GM21737 (cell line): ENCODE results near the gene MAML3.
"Not testable (repeated sequence)": the region's sequence is repeated elsewhere in the genome, so short reads cannot be mapped to it uniquely, and the experiment has no call there.

Experiments
- ATAC-seq: cut with Tn5 transposase; IDR thresholded peaks from one replicate; pipeline ENCODE4 v1.9.1; 2021; ENCODE audit warnings: mild to moderate bottlenecking, moderate library complexity; ENCODE audit not compliant: unreplicated experiment

Gene MAML3

DNA sequence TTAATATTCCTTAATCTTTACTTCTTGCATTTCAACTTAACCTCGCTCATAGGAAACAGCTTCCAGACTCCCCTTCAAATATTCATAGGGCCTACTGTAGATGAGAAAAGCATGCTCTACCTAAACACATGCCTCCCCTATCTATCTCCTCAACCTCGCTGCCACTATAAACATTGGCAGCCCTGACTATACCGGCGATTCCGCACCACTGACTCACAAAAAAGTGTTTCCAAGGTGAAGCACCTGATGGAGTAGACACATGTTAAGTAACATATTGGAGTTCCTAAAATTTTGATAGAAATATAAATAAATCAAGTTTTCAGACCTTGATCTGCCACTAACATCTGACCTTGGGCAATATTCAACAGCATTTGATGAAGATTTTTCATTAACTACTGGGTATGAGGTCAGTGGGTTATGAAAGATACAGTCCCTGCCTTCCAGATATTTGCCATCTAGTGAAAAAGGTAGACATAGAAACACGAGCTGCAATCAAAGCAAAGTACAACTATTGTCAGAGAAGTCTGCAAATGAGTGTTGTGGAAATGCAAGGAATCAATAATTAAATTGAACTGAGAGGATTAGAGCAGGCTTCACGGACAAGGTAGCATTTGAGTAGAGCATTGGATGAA lies 184.2 kb downstream of the MAML3 start:
- ATAC-seq = no peak

DNA sequence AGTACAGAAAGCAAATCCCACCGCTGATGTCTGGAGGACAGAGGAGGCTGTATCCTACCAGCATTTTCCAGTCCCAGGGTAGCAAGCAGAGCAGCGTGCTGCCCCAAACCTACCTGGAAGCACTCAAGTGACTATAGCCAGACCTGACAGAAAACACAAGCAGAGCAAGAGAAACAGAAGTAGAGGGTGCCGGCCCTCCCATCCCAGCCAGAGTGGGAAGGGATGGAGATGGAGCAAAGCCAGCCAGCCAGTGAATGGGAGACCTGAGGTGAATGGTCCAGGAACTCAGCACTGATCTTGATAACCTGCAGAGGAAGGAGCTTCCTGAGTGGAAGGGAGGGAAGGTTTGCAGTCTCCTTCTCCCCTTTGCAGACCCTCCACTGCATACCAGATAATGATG lies 185.2 kb downstream of the MAML3 start:
- ATAC-seq = no peak

DNA sequence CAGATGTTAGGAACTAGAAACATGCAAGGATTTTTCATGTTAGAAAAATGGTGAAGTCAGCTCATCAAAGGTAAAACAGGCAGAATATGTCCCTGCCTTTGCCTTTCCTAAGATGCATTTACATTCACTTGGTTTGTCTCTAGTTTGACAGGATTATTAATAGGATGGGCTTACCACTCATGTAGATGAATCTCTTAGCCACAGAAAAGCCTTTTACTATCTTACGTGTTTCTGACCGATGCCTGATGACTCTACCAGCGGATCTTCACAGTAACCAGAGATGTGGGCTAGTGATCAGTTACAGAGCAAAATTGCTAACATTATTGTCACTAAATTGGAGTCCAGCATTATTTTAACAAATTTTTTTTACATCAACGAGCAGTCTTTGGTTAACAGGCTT lies 187.6 kb downstream of the MAML3 start:
- ATAC-seq = no peak

DNA sequence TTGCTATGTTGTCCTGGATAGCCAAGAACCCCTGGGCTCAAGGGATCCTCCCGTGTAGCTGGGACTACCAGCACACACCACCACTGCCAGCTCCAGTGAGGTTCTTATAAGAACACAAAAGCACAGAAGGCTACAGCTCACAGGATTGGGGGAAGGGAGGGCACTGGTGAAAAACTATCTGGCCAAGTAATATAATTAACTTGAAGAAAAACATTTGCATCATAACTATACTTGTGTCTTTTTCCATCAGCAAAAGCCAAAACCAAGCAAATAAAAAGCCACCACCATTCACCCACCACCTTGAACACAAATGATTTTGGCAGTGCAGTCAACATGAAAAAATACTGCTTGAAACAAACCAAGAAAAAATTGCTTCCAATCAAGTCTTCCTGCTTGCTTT lies 188.2 kb downstream of the MAML3 start:
- ATAC-seq = no peak

DNA sequence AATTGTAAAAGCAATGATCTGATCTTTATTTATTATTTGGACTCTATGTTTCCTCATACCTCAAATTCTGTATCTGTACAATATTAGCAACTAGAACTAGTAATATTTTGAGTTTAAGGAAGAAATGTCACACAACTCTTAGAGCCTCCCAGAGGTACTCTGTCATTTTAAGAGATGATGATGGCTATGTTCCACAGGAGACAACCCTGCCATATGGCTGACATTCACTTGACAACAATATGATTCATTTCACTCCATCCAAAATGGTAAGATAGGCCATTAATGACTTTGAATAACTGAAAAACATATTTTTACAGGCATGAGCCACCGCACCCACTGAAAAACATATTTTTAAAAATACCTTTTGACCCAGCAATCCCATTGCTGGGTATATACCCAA lies 190.3 kb downstream of the MAML3 start:
- no peak for ATAC-seq

DNA sequence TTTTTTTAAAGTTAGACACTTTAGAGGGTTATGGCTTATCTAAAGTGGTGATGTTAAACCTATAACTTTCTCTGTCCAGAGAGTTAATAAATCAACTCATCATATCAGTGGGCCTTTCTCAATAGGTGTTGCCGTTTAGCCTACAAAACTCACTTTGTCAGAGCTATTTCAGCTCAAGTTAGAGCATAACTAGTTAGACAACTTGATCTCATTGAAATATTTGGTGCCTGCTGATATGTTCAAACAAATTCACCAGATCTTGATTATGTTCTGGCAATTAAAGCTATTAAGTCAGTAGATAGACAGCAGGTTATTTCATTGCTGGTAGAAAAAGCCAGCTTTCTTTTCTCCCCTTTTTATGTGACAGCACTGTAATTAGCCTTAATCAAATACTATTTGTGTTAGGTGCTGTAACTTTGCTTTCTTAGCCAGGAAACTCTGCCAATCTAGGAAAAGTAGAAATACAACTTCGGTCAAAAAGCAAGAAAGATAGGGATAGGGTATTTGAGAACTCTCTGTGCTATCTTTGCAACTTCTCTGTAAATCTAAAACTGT lies 191.8 kb downstream of the MAML3 start:
- ATAC-seq = no peak

DNA sequence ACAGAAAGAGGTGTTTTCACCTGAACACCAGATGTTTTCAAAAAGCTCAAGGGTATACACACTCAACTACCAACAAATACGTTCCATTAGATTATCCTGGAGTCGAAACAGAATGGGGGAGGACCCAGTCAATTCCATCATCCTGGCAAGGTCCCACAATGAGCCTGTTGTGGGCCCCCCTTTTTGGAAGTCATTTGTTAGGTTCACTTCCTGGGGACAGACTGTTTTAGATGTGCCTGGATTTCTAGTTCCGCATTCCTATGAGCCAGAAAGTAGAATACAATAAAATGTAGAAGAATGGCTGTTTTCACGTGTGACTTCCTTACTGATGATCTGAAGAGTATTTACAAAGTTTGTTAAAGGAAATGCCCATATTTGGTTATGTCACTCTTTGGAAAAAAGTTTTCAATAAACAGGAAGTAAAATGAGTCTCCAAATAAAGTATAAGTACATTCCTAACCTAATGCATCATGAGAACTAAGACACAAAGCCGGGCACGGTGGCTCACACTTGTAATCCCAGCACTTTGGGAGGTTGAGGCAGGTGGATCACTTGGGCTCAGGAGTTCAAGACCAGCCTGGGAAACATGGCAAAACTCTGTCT lies 192.5 kb downstream of the MAML3 start:
- ATAC-seq = no peak

DNA sequence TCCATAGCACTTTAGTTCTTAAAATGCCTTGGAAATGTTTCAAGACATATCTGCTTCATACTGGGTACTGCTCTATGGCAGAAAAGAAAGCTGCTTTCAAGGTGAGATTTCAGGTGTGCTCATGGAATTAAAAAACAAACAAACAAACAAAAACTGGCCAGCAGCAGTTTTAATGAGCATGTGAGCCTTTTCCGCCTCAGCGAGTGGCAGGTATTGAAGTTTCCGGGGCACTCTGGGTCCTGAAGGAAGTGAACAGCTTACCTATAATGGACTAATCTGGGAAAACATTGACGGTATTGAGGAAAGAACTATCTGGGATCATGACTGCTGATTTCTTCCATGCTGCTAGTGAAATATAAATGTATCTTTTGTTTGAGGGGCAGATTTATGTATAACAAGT lies 194.6 kb downstream of the MAML3 start:
- no peak for ATAC-seq

DNA sequence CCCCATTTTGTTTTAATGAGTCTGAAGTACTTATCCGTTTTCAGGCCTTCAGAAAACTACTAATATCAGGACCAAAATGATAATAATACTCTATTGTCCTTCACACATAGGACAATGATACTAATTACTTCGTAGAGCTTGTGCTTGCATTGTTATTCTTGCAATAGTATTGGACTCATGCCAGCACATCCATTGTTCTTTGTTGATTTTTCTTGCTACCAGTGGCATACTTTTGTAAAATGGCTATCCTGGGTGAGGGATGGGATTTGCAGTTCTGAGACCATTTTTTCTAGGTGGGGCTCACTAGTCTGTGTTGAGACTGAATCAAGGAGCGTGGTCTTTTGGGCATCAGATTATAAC lies 195.3 kb downstream of the MAML3 start:
- no peak for ATAC-seq

DNA sequence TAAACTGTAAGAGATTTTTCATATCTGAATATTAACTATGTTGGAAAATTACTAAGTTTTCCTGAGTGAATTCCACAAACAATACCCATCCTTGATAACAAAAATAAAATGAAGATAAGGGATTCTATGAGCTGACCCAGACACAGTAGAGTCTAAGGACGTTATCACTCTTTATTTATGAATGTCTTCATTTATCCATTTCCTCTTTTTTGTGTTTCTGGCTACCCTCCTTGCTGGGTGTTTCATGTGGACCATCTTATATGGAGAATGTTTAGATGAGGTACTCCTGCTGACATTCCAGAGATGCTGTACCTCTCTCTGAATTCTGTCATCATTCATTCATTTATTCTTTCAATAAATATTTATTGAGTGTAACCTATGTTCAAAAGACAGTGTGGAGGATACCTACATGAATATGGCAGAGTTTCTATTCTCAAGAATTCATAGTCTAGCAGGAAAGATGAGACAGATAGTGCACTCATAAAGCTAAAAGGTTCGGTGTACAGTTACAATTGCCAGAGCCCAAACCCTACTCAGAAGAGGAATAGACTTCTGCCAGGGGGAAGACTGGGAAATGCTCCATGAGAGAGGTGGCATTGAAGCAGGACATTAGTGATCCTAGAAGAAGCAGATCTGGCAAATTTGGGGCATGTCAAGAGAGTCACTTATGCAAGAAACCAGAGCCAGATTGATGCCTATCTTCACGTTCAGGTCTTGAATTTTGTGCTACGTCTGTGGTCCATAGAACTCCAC lies 195.8 kb downstream of the MAML3 start:
- ATAC-seq = no peak

DNA sequence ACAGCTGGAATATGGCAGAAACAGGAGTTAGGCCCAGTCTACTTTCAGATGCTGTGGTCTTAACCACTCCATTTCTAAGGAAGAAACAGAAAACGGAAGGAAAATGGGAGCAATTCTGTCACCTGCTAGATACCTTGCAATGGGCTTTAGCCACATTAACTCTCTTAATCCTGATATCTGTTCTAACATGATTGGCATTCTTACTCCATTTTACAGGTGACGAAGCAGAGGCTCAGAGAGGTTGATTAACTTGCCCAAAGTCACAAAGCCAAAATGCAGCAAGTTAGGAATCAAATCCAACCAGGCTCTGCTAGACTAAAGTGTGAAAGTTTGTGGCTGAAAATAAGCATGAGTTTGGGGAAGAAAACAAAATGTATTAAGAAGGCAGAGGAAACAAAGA lies 196.9 kb downstream of the MAML3 start:
- ATAC-seq = no peak

DNA sequence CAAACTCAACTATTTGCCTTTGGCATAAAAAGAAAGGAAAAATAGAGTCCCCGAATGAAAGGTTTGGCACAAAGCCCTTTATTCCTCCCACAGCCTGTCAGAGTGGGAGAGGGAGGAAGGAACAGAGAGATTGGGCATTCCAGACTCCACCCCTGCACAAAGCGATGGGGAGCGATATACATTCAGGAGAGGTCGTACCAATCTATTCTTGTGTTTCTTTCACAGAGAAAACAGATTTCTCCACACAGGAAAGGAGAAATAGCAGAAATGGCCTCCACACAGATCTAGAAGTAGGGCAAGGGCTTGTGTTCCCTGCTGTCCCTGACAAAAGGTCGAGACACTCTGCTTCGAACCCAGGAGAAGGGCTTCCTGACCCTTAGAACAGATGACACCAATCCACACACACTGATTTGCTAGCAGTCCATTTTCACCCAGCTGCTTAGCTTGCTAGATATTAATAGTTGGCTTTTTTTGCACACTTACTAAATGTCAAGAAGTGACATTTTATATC lies 197.4 kb downstream of the MAML3 start:
- no peak for ATAC-seq

DNA sequence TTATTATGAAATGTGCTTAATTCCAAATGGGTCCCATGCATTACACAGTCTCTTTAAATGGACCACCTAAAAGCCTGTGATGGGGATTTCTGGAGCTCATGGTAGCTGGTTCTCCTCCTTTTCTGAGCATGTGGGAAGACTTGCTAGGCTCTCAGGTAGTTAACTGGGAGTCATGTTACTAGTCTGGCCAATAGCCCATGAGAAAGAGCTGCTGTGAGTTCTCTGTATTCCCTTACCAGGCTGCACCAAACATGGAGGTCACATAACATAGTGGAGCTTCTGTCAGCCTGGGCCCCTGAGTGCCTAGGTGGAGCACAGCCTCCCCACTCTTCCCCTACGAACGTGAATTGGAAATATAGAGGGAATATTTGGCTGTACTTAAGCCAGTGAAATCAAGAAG lies 198.4 kb downstream of the MAML3 start:
- ATAC-seq = no peak

DNA sequence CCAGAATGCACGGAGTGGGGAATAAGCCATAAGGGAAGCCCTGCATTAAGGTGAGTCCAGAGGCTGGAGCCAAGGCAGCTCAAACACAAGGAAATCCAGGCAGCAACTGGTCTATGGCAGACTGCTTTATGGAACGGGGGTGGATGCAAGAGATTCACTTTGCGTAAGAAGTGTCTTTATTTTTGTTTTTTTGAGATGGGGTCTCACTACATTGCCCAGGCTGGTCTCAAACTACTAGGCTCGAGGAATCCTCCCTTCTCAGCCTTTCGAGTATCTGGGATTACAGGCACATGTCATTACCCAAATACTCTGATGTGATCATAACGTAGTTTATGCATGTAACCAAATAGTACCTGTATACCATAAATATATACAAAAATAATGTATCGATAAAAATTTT lies 199.5 kb downstream of the MAML3 start:
- ATAC-seq = no peak

DNA sequence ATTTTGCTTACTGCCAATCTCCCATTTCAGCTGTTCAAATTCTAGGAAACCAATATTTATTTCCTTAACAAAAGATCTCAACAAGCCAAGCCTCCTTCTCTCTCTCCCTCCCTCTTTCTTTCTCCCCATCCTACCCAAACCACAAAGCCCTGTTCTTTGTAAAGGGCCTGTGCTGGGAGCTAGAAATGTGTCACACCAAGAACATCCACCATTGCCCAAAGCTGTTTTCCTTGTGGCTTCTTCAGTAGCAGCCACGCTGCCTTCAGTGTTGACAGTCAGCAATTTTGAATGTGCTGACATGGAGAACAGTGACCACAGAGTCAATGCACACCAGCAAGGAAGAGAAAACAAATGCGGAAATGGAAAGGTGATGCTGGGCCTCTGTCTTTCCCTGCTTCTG lies 203.0 kb downstream of the MAML3 start:
- ATAC-seq = no peak

DNA sequence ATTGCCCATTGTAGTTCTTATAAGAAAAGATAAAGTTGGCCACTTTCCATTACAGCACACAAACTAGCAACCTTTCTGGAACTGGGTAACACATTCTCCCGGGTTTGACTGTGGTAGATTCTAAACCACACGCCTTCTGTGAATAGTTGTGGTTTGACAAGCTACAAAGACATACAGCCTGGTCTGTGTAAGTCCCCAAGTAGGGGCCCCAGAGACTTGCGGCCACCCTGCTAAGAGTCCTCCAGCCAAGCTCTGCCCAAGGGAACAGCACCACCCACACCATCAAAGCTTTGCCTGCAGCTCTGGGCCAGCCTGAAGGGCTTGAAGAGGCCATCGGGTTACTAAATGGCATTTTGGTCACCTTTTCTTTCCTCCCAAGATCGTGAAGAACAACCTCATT lies 203.4 kb downstream of the MAML3 start:
- ATAC-seq = peak; percentile 88

DNA sequence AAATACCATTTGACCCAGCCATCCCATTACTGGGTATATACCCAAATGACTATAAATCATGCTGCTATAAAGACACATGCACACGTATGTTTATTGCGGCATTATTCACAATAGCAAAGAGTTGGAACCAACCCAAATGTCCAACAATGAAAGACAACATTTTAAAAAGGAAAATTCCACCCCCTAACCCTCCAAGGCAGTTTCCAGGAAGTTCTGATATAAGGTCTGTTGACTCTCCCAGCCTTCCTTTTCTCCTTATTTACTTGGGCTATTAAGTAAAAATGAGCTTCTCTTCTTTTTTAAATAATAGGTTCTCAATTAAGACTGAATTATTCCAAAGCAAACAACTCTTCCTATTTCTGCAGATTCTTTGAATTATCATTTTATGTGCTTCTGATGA lies 209.1 kb downstream of the MAML3 start:
- not testable (repeated sequence) for ATAC-seq

DNA sequence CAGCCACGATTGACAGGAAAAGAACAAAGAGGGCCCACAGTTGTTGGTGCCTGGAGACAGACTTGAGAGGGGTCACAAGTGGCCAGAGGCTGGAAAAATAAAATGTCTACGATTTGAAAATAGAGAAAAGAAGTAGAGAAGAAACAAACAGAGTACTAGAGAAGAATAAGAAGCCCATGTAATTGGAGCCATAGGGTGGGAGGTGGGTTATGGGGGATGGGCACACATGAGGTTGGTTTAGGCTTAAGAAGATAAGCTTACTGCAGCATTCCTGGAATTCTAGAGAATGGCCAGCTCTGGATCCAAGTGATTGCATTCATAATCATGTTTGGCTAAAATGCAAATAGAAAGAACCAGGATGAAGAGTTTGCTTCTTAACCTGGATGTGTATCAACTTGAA lies 210.7 kb downstream of the MAML3 start:
- no peak for ATAC-seq

DNA sequence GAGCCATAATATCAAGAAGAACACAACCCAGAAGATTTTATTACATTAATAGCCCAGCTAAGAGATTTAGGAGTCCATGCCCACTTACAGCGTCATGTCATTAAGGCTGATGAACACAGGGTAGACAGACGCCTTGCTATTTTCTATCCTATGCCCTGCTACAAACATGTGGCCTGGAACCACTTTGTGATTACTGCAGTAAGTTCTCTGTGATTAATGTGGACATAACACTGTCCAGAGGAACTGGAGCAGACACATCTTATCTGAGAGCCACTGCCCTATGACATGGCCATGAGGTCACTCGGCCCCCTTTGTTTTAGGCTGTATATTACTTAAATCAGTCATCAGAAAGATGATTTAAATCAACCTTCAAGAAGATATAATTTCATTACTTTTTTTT lies 211.7 kb downstream of the MAML3 start:
- no peak for ATAC-seq

DNA sequence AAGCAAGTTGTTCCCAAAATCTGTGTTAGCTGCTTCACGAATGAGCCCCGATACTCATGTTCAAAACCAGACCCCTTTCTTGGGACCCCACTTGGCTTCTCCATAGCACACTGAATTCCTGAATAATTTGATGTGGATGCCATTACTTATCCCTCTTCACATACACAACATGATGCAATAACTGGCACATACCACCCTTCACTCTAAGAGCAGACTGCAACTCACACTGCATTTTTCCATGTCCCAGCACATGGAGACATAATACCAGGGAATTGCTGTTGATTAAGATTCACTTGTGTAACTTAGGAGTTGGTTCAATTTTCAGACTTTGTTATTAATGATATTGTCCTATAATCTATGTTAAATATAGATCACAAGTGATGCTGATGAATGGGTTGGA lies 213.4 kb downstream of the MAML3 start:
- no peak for ATAC-seq

DNA sequence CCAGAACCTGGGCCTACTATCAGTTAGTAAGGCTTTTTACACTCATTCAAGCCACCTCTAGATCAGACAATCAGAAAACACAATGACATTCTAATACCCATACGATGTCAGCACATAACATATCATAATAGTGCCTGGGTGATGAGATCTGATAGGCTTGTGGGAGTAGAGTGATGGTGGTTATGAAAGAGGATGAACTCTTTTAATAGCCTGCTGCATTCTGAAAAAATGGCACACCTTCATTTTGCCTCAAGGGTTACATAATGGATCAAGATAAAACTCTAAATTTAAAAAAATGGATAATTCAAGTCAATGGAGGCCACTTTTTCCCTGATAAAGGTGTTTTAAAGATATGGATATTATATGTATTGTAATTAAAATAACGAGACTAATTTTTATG lies 215.6 kb downstream of the MAML3 start:
- no peak for ATAC-seq

DNA sequence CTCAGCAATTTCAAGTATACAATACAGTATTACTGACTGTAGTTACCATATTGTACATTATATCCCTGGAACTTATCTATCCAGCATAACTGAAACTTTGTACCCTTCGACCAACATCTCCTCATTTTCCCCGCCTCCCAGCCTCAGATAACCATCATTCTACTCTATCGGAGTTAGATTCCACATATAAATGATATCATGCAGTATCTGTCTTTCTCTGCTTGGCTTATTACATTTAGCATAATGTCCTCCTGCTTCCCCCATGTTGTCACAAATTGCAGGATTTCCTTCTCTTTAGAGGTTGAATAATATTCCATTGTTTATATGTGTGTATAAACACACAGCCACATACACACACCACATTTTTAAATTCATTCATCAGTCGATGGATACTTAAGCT lies 218.1 kb downstream of the MAML3 start:
- ATAC-seq = no peak
